ENCODE data around the gene PBX3.

- TF ChIP-seq CTCF (IDR thresholded peaks at IDR 0.05) (no peak), POLR2A (IDR thresholded peaks at IDR 0.05) (no peak)
These were observed 230.1 kb downstream of the PBX3 start for GRCh38 chr9:125977223-125977622.
